Measurements from ENCODE around the gene STH.

STH gene

DNA sequence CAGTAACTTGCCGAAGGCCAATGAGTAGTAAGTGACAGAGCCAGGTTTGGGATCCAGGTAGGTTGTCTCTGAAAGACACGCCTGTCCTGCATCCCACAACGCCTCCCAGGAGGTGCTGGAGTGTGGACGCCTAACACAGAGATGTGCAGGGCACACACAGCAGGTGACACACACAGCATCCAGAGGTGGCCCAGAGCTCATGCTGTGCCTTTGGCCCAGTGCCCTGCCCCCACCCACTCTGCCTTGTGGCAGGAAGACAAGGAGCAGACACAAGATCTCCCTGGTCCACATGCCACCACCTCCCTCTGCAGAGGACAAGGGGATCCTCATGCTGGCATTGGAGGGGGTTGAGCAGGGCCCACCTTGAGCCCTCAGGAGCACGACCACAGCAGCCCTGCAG is 14.7 kb upstream of the STH start:
- DNase-seq (ENCODE audit: low read depth in 2 of 3, low spot score in 1 of 3), result no peak

DNA sequence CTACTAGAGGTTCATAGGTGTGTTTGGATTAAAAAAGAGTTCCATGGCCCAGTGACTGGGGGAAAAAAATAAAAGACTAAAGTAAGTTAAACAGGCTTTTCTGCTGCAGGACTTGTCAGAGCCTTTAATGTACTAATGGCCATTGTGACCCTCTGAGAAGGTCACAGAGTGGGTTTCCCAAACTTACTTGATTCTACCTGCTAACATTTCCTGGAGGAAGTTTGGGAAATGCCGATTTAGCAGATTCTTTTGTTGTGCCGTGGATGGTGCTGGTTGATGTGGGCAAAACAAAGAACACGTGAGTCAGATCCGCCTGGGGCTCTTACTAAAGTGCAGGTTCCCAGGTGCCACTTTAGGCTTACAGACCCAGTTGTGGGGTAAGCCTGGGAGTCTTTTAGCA is 13.6 kb upstream of the STH start:
- DNase-seq (ENCODE audit: low read depth in 2 of 3, low spot score in 1 of 3), result no peak

DNA sequence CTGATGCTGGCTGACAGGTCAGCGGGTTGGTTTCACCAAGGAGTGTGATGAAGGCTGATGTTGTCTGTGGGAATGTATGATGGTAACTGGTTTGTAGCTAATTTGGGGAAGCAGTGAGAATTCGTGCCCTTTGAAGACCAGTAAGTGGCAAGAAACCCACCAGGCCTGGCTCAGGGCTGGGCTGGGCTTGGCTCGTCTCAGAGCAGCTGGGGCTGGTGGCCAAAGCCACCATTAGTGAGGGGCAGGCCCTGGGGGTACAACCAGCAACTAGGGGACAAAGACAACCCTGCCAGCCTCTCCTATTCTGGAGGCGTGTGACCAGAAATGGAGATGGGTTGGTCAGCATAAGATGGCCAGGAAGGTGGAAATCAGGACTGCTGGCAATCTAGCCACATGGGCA is 13.0 kb upstream of the STH start:
- no peak for DNase-seq (ENCODE audit: low read depth in 2 of 3, low spot score in 1 of 3)

DNA sequence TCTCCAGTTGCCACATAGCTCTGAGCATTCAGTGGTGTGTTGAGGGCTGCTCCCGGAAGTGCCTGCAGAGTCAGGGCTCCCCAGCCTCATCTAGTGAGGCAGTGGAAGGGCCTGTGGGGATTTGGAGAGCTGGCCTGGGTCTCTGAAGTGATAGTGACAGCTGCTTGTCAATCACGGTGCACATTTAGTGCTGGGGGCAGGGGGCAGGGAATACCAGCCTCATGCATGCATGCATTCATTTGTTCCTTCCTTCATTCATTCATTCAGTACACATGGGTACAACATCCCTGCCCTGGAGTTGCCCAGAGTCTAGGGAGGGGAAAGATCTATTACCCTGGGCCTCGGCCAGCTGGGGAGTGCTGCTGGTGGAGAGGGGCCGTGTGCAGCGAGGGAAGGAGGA is 11.3 kb upstream of the STH start:
- no peak for DNase-seq (ENCODE audit: low read depth in 2 of 3, low spot score in 1 of 3)

DNA sequence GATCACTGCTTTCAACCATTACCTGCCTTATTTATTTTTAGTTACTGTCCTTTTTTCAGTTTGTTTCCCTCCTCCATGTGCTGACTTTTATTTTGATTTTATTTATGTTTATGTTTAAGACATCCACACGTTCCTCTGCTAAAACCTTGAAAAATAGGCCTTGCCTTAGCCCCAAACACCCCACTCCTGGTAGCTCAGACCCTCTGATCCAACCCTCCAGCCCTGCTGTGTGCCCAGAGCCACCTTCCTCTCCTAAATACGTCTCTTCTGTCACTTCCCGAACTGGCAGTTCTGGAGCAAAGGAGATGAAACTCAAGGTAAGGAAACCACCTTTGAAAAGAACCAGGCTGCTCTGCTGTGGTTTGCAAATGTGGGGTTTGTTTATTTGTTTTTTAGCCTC is 9.3 kb upstream of the STH start:
- no peak for DNase-seq (ENCODE audit: low read depth in 2 of 3, low spot score in 1 of 3)

DNA sequence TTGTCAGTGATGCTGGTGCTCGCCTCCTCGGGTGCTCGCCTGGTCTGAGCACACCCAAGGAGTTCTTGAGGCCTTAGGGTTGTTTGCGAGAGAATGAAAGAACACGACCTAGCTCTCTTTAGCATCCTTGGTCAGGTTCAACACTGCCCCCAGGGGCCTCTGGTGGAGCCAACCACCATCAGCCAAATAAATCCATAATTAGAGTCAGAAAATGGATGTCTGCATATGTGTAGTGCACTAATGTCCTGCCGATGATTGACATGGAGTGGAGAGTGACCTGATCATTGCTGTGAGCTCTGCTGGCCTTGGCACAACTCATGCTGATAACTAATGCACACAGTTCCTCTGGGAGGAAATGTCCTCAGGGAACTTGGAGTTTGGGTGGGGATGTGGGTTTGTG is 8.2 kb upstream of the STH start:
- DNase-seq (ENCODE audit: low read depth in 2 of 3, low spot score in 1 of 3), result no peak

DNA sequence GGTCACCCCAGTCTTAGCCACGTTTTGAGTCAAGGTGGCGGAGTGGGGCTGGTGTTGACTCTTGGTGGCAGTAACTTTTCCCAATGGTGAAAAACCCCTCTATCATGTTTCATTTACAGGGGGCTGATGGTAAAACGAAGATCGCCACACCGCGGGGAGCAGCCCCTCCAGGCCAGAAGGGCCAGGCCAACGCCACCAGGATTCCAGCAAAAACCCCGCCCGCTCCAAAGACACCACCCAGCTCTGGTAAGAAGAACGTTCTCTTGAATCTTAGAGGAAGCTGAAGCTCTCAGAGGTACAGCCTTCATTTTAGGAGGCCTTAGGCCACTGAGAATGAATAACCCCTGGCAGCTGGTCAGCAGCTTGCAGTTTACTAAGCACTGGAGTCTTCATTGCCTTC is 7.7 kb upstream of the STH start:
- DNase-seq (ENCODE audit: low read depth in 2 of 3, low spot score in 1 of 3), result no peak

DNA sequence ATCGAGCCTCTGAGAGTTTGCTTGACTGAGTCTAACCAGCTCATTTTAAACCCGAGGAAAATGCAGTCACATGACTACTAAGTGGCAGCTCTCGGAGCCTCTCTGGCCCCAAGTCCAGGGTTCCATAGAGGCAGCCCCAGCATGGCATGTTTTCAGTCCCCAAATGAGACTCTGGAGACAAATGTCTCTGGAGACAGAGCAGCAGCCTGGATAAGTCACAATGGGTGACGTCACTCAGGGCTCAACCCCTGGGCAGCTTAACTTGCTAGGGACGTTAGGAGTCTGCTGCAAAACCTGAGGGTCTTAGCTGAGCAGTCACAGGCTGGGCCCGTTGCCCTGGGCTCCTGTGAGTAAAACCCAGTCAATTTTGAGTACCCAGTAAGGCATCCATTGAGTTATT is 6.9 kb upstream of the STH start:
- no peak for DNase-seq (ENCODE audit: low read depth in 2 of 3, low spot score in 1 of 3)

DNA sequence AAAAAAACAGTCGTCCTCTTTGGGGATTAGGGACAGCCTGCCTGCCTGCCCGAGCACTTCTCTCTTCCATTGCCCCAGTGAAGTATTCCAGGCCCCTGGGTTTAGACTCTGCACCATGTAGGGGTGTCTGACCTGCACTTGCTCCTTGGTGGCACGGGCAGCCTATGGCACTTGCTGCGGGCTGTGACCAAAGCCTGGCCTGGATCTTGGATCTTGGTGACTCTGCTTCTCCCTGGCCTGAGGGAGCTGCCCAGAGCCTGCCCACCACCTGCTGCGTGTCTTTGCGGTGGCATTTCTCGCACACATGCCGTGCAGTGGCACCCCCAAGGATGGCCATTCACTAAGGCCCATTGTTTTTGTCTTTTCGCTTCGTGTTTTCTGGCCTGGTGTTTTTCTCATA is 6.1 kb upstream of the STH start:
- no peak for DNase-seq (ENCODE audit: low read depth in 2 of 3, low spot score in 1 of 3)

DNA sequence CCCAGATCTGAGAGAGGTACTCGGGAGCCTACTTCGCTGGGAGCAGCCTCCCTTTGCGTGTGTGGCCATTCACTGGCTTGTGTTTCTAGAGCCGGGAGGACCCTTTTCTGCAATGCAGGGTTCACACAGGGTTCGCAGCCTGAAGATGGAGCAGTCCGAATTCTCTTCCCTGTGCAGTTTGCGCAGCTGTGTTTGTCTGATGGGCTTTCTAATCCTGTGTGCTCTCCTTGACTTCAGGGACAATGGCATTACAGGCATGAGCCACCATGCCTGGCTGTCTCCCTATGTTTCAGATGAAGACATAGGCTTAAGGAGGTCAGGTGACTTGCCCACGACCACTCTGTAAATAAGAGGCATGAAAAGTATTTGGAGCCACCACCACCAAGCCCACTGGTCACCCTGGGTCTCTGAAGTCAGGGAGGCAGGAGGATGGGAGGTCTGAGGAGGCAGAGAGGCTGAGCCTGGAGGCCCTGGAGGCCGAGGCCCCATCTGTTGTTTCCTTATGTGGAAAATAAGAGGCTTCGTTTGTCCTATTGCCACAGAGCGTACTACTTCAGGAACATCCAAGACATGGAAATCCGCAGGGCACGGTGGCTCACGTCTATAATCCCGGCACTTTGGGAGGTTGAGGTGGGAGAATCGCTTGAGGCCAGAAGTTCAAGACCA is 5.0 kb upstream of the STH start:
- DNase-seq (ENCODE audit: low read depth in 2 of 3, low spot score in 1 of 3), result no peak

DNA sequence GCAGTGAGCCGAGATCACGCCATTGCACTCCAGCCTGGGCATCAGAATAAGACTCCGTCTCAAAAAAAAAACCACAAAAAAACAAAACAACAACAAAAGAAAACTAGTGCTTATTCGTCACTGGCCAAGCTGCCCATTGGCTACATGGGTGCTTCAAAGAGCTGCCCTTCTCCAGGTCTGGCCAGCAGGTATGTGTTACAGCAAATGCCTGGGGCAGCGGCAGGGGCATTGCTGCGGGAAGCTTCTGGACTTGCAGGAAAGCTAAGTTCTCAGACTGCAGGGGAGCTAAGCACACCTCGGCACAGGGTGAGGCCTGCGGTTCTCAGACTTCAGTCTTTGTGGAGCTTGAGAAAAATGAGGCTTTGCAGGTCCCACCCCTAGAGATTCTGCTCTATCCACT is 4.1 kb upstream of the STH start:
- no peak for DNase-seq (ENCODE audit: low read depth in 2 of 3, low spot score in 1 of 3)

DNA sequence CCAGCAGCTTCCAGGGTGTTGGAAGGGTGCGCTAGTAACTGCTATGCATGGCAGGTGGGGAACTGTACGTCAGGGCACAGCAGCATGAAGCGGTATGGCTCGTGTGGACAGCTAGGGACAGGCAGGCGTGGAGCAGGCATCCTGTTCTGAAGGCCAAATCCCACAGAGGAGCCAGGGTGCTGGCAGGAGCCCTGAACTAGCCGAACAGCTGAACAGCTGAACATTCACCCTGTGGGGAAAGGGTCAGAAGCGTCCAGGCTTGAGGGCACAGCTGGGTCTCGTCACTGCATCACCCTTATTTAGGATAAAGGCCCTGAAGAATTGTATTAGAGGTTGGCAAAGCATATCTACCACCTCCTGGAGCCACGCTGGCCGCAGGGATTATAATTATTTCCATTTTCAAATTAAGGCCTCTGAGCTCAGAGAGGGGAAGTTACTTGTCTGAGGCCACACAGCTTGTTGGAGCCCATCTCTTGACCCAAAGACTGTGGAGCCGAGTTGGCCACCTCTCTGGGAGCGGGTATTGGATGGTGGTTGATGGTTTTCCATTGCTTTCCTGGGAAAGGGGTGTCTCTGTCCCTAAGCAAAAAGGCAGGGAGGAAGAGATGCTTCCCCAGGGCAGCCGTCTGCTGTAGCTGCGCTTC is 3.3 kb upstream of the STH start:
- no peak for DNase-seq (ENCODE audit: low read depth in 2 of 3, low spot score in 1 of 3)

DNA sequence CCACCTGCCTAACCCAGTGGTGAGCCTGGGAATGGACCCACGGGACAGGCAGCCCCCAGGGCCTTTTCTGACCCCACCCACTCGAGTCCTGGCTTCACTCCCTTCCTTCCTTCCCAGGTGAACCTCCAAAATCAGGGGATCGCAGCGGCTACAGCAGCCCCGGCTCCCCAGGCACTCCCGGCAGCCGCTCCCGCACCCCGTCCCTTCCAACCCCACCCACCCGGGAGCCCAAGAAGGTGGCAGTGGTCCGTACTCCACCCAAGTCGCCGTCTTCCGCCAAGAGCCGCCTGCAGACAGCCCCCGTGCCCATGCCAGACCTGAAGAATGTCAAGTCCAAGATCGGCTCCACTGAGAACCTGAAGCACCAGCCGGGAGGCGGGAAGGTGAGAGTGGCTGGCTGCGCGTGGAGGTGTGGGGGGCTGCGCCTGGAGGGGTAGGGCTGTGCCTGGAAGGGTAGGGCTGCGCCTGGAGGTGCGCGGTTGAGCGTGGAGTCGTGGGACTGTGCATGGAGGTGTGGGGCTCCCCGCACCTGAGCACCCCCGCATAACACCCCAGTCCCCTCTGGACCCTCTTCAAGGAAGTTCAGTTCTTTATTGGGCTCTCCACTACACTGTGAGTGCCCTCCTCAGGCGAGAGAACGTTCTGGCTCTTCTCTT is 2.6 kb upstream of the STH start:
- no peak for DNase-seq (ENCODE audit: low read depth in 2 of 3, low spot score in 1 of 3)

DNA sequence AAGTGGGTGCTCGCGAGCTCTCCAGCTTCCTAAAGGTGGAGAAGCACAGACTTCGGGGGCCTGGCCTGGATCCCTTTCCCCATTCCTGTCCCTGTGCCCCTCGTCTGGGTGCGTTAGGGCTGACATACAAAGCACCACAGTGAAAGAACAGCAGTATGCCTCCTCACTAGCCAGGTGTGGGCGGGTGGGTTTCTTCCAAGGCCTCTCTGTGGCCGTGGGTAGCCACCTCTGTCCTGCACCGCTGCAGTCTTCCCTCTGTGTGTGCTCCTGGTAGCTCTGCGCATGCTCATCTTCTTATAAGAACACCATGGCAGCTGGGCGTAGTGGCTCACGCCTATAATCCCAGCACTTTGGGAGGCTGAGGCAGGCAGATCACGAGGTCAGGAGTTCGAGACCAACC is 1.9 kb upstream of the STH start:
- no peak for DNase-seq (ENCODE audit: low read depth in 2 of 3, low spot score in 1 of 3)

DNA sequence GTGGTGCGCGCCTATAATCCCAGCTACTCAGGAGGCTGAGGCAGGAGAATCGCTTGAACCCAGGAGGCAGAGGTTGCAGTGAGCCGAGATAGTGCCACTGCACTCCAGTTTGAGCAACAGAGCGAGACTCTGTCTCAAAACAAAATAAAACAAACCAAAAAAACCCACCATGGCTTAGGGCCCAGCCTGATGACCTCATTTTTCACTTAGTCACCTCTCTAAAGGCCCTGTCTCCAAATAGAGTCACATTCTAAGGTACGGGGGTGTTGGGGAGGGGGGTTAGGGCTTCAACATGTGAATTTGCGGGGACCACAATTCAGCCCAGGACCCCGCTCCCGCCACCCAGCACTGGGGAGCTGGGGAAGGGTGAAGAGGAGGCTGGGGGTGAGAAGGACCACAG is 1.4 kb upstream of the STH start:
- DNase-seq (ENCODE audit: low read depth in 2 of 3, low spot score in 1 of 3), result no peak

DNA sequence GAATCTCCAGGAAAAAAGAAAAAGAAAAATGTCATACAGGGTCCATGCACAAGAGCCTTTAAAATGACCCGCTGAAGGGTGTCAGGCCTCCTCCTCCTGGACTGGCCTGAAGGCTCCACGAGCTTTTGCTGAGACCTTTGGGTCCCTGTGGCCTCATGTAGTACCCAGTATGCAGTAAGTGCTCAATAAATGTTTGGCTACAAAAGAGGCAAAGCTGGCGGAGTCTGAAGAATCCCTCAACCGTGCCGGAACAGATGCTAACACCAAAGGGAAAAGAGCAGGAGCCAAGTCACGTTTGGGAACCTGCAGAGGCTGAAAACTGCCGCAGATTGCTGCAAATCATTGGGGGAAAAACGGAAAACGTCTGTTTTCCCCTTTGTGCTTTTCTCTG is 845 bp downstream of the STH start:
- no peak for DNase-seq (ENCODE audit: low read depth in 2 of 3, low spot score in 1 of 3)

DNA sequence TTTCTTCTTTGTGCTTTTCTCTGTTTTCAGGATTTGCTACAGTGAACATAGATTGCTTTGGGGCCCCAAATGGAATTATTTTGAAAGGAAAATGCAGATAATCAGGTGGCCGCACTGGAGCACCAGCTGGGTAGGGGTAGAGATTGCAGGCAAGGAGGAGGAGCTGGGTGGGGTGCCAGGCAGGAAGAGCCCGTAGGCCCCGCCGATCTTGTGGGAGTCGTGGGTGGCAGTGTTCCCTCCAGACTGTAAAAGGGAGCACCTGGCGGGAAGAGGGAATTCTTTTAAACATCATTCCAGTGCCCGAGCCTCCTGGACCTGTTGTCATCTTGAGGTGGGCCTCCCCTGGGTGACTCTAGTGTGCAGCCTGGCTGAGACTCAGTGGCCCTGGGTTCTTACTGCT is 1.2 kb downstream of the STH start:
- no peak for DNase-seq (ENCODE audit: low read depth in 2 of 3, low spot score in 1 of 3)

DNA sequence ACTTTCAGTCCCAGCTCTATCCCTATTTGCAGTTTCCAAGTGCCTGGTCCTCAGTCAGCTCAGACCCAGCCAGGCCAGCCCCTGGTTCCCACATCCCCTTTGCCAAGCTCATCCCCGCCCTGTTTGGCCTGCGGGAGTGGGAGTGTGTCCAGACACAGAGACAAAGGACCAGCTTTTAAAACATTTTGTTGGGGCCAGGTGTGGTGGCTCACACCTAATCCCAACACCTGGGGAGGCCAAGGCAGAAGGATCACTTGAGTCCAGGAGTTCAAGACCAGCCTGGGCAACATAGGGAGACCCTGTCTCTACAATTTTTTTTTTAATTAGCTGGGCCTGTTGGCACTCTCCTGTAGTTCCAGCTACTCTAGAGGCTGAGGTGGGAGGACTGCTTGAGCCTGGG is 1.7 kb downstream of the STH start:
- no peak for DNase-seq (ENCODE audit: low read depth in 2 of 3, low spot score in 1 of 3)

DNA sequence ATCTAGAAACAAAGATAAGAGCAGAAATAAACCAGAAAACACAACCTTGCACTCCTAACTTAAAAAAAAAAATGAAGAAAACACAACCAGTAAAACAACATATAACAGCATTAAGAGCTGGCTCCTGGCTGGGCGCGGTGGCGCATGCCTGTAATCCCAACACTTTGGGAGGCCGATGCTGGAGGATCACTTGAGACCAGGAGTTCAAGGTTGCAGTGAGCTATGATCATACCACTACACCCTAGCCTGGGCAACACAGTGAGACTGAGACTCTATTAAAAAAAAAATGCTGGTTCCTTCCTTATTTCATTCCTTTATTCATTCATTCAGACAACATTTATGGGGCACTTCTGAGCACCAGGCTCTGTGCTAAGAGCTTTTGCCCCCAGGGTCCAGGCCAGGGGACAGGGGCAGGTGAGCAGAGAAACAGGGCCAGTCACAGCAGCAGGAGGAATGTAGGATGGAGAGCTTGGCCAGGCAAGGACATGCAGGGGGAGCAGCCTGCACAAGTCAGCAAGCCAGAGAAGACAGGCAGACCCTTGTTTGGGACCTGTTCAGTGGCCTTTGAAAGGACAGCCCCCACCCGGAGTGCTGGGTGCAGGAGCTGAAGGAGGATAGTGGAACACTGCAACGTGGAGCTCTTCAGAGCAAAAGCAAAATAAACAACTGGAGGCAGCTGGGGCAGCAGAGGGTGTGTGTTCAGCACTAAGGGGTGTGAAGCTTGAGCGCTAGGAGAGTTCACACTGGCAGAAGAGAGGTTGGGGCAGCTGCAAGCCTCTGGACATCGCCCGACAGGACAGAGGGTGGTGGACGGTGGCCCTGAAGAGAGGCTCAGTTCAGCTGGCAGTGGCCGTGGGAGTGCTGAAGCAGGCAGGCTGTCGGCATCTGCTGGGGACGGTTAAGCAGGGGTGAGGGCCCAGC is 2.6 kb downstream of the STH start:
- no peak for DNase-seq (ENCODE audit: low read depth in 2 of 3, low spot score in 1 of 3)

DNA sequence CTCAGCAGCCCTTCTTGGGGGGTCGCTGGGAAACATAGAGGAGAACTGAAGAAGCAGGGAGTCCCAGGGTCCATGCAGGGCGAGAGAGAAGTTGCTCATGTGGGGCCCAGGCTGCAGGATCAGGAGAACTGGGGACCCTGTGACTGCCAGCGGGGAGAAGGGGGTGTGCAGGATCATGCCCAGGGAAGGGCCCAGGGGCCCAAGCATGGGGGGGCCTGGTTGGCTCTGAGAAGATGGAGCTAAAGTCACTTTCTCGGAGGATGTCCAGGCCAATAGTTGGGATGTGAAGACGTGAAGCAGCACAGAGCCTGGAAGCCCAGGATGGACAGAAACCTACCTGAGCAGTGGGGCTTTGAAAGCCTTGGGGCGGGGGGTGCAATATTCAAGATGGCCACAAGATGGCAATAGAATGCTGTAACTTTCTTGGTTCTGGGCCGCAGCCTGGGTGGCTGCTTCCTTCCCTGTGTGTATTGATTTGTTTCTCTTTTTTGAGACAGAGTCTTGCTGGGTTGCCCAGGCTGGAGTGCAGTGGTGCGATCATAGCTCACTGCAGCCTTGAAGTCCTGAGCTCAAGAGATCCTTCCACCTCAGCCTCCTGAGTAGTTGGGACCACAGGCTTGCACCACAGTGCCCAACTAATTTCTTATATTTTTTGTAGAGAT is 3.4 kb downstream of the STH start:
- DNase-seq (ENCODE audit: low read depth in 2 of 3, low spot score in 1 of 3), result peak; percentile 52 to 79 (median 57)

DNA sequence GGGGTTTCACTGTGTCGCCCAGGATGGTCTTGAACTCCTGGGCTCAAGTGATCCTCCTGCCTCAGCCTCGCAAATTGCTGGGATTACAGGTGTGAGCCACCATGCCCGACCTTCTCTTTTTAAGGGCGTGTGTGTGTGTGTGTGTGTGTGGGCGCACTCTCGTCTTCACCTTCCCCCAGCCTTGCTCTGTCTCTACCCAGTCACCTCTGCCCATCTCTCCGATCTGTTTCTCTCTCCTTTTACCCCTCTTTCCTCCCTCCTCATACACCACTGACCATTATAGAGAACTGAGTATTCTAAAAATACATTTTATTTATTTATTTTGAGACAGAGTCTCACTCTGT is 3.9 kb downstream of the STH start:
- no peak for DNase-seq (ENCODE audit: low read depth in 2 of 3, low spot score in 1 of 3)

All from stimulated activated CD4-positive, alpha-beta T cell treated with anti-CD3 and anti-CD28 coated beads, Interleukin-12 subunit alpha, Interleukin-12 subunit beta, amount 100 ng/mL, for 48 hours (primary cell).